ENCODE data around the gene TMC5.
"Not testable (repeated sequence)": the region's sequence is repeated elsewhere in the genome, so short reads cannot be mapped to it uniquely, and the experiment has no call there.

Gene TMC5, protein sequence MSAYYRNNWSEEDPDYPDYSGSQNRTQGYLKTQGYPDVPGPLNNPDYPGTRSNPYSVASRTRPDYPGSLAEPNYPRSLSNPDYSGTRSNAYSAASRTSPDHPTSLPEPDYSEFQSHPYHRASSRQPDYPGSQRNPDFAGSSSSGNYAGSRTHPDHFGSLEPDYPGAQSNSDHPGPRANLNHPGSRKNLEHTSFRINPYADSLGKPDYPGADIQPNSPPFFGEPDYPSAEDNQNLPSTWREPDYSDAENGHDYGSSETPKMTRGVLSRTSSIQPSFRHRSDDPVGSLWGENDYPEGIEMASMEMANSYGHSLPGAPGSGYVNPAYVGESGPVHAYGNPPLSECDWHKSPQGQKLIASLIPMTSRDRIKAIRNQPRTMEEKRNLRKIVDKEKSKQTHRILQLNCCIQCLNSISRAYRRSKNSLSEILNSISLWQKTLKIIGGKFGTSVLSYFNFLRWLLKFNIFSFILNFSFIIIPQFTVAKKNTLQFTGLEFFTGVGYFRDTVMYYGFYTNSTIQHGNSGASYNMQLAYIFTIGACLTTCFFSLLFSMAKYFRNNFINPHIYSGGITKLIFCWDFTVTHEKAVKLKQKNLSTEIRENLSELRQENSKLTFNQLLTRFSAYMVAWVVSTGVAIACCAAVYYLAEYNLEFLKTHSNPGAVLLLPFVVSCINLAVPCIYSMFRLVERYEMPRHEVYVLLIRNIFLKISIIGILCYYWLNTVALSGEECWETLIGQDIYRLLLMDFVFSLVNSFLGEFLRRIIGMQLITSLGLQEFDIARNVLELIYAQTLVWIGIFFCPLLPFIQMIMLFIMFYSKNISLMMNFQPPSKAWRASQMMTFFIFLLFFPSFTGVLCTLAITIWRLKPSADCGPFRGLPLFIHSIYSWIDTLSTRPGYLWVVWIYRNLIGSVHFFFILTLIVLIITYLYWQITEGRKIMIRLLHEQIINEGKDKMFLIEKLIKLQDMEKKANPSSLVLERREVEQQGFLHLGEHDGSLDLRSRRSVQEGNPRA

DNA sequence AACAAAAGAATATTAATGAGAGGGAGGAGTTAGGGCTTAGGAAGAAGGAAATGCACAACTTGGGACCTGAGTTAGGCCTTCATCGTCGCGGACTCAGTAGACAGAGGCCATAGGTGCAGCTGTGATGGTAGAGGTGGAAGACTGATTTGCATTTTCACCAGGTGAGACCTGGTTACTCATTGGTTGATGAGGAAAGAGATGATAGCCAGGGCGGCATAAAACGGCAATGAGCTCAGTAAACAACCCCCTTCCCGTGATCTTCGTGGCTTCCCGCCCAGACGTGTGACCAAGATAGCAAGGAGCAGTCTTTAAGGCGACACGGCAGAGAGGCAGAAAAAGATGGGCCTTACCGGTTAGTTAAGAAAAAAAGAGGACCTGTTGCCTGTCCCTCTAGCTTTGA is at the start of gene TMC5:
Gene TMC5 (plus strand): TSS at position 244 of the 400 bp plus-strand sequence. CDS start 22,156 bp downstream, outside the sequence.
- DNase-seq (ENCODE audit: low read depth), result no peak

DNA sequence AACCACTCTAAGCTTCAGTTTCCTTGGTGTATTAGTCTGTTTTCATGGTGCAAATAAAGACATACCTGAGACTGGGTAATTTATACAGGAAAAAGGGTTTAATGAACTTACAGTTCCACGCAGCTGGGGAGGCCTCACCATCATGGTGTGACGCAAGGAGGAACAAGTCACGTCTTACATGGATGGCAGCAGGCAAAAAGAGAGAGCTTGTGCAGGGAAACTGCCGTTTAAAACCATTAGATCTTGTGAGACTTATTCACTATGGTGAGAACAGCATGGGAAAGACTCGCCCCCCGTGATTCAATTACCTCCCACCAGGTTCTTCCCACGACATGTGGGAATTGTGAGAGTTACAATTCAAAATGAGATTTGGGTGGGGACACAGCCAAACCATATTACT is 45.1 kb upstream of the TMC5 start:
- DNase-seq (ENCODE audit: low read depth), result not testable (repeated sequence)

DNA sequence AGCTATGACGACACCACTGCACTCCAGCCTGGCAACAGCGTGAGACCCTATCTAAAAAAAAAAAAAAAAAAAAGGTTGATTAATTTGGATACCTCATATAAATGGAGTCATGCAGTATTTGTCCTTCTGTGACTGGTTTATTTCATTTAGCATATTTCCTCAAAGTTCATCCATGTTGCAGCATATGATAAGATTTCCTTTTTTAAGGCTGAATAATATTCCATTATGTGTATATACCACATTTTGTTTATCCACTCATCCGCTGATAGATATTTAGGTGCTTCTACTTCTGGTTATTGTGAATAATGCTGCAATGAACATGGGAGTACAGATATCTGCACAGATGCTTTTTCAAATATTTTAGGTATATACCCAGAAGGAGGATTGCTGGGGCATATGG is 43.3 kb upstream of the TMC5 start:
- DNase-seq (ENCODE audit: low read depth), result no peak

DNA sequence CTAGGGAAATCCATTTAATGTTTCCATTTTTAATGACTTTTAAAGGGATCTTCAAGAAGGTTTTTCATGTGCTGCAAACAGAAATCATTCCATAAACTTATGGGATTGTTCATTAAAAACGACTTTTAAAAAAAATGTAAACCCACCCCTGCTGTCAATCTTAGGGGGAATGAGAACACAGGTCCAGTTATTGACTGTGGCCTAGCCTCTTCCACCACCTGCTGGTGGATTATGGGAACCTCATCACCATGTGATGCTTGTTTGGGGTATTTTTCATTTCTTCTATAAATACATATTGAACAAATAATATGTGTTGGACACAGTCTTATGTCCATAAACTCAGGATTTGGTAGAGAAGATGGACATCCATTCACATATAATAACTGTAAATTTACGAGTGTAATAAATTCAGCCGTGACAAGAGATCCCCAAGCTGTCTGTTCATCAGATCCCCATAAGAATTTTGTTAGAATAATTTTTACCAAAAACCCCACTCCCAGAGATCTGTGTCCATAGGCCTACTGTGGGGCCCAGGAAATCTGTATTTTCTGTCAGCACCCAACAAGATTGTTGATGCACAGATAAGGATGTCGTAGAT is 42.0 kb upstream of the TMC5 start:
- DNase-seq (ENCODE audit: low read depth), result peak; percentile 52

DNA sequence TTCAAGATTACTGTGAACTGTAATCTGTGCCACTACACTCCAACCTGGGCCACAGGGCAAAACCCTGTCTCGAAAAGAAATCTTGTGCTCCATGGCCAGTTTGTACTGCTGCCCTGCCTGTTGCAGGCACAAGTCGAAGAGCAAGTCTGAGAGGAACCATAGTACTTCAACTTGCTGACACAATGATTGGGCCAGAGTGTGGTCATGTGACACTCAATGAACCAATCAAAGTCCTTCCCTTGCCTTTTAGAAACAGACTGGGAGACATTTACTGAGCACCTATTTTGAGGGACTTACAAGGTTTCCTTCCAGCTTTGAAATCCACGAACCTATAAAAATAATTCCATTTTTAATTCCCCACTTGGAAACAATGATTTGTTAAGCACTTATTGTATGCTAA is 39.8 kb upstream of the TMC5 start:
- DNase-seq (ENCODE audit: low read depth), result peak; percentile 5

DNA sequence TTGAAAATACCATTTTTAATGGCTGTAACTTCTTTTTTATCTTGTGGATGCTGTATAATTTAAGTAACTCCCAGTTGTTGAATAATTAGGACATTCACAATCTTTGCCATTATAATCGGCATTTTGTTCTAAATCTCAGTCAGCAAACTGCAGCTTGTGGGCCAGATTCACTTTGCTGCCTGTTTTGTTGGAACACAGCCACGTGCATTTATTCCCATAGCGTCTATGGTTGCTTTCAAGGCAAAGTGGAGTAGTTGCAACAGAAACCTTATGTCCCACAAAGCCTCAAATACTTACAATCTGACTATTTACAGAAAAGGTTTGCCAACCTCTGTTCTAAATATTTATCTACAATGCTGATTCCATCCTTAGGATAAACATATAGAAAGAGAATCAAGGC is 39.2 kb upstream of the TMC5 start:
- no peak for DNase-seq (ENCODE audit: low read depth)

DNA sequence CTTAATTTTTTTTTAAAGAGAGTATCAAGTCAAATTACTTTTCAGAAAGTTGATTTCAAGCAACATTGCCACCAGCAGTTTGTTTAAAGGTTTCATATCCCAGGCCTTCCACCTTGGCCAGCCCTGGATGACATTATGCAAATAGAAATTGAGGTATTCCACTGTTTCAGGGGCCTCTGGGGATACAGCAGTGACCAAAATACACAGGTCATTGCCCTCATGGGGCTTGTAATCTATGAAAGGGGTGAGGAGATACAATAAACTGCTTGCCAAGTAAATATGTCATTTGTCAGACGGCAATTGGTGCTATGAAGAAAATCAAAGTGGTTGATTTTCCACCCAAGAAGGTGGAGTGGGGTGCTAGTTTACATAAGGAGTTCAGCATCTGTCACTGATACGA is 37.8 kb upstream of the TMC5 start:
- no peak for DNase-seq (ENCODE audit: low read depth)

DNA sequence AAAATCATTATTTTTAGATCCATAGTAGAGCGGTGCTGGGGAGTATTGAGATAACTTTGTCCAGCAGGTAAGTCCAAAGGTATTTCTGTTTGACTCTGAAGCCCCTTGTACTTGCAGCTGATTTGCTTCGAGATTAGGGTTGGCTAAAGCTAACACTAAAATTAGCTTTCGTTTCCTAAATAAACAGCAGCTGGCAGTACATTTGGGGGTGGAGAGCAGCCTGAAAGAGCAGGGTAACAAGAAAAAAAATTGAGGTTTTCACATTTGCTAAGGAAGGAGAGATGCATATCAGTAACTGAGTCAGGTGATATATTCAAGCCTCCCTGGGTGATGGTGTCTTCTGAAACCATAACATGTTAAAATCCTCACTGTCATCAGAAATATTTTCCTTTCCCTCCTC is 37.4 kb upstream of the TMC5 start:
- no peak for DNase-seq (ENCODE audit: low read depth)

DNA sequence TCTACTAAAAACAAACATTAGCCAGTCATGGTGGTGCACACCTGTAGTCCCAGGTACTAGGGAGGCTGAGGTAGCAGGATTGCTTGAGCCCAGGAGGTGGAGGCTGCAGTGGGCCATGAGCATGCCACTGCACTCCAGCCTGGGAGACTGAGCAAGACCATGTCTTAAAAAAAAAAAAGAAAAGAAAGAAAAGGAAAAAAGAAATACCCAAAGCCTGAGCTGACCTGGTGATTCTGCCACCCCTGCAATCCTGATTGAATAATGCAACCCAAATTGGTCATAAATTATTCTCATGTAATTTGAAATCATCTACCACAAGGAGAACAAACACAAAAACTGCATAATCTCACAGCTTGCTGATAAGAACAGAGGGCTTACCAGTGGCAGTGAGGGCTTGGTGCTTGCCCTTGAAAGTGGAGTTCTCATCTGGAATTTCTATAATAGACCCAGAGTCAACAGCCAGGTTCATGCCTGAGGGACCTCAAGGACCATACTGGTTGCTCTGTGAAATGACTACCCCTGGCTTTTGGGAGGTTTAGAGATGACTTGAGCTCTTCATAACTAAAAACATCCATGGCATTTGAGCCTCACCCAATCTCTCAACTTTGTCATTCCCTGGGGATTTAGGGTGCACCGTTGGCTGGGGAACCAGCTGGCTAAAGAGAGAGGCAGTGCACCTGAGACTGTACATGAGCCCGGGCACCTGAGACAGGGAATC is 35.4 kb upstream of the TMC5 start:
- DNase-seq (ENCODE audit: low read depth), result no peak

DNA sequence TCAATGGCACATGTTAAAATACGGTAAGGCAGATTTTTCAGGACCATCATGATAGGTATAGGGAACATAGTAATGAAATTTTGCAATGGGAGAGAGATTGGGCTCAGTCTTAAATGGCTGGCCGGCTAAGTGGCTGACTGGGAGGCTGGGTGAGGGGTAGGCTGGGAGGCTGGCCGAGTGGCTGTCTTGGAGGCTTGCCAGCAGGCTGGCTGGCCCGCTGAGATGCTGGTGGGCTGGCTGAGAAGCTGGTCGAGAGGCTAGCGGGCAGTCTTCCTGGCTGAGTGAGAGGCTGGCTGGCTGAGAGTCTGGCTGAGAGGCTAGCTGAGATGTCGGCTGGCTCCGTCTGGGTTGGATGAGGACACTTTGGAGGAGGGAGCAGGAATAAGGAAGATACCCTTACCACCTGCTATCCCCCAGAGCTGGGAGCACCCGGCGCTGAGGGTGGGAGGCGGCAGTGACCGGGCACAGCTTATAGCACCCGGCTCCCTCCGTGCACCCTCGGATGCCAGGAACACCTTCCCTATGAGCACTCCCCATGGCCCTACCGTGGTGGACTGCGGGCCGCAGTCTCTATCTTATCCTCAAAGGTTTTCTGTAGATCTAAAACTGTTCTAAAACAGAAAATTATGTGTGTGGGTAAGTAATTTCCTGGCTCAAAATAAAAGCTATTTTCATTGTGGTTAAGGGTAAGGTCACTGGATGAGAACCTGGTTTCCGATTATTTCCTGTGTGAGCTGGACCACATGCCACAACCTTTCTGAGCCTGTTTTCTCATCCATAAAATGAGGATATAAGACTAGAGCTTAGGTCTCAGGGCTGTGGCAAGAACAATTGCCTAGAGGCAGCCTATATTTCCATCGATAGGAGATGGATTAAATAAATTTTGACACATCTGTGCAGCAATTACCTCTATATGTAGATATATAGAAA is 34.5 kb upstream of the TMC5 start:
- no peak for DNase-seq (ENCODE audit: low read depth)

DNA sequence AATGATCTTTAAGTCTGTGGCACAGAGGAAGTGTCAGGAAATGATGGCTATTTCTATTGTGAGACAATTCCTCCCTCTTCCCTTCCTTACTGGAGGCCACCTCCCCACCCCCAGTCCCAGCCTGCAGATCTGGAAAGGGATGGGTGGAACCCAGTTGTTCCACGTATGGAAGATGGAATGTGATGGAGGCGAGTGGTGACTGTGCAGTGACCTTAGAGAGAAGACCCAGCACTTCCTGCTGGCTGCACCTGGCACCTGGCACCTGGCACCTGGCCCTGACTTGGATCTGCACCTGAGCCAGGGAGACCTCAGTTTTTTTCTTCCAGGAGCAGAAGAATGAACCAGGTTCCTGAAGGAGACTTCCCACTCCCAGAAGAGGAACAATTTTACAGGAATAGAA is 33.0 kb upstream of the TMC5 start:
- no peak for DNase-seq (ENCODE audit: low read depth)

DNA sequence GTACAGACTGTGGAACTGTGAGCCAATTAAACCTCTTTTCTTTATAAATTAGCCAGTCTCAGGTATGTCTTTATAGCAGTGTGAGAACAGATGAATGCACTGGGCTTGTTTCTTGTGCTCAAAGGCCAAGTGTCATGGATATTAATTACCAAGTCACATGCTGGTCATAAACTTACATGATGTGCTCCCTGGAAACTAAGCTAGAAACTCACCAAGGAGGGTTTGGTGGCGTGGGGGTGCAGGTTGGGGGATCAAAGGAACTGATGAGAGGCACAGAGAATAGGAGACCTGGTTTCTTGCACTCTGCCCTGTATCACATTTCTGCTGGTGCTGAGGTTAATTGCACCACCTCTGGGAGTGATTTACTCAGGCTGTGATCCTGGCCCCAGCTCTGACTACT is 31.2 kb upstream of the TMC5 start:
- DNase-seq (ENCODE audit: low read depth), result no peak

DNA sequence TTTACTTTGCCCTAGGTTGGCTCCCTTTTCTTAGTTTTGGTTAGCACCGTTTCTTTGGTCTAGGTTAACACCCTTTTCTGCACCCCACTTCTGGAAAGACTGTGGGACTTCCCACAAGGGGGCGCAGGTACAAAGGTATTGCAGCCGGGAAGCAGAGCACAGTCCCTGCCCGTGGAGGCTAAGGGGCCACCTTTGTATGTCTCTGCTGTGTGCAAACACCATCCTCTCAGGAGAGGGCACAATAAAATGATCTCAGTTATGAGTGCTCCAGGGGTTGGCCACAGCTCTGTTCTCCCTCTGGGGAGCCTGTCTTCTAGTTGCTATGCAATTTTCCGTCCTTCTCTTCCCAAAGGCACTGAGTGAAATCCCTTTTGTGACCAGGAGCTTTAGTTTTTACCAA is 28.4 kb upstream of the TMC5 start:
- peak; percentile 7 for DNase-seq (ENCODE audit: low read depth)

DNA sequence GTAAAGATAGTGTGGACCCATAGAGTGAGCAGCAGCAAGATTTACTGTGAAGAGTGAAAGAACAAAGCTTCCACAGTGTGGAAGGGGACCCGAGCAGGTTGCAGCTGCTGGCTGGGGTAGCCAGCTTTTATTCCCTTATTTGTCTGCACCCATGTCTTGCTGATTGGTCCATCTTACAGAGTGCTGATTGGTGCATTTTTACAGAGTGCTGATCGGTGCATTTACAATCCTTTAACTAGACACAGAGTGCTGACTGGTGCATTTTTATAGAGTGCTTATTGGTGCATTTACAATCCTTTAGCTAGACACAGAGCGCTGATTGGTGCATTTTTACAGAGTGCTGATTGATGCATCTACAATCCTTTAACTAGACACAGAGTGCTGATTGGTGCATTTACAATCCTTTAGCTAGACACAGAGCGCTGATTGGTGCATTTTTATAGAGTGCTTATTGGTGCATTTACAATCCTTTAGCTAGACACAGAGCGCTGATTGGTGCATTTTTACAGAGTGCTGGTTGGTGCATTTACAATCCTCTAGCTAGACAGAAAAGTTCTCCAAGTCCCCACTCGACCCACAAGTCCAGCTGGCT is 26.4 kb upstream of the TMC5 start:
- DNase-seq (ENCODE audit: low read depth), result not testable (repeated sequence)

DNA sequence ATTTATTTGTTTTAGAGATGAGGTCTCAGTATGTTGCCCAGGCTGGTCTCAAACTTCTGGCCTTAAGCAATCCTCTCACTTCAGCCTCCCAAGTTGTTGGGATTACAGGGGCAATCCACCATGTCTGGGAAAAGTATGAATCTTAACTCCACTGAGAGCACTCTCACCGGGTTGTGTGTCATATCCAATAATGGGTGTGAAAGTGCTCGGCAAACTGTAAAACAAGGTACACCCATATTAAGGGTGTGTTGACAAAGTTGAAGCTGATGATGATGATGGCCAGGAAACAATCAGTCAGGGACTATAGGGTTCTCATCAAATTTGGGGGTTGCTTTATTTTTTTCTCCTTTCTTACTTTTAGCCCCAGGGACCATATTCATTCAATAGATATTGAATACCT is 25.3 kb upstream of the TMC5 start:
- DNase-seq (ENCODE audit: low read depth), result no peak

DNA sequence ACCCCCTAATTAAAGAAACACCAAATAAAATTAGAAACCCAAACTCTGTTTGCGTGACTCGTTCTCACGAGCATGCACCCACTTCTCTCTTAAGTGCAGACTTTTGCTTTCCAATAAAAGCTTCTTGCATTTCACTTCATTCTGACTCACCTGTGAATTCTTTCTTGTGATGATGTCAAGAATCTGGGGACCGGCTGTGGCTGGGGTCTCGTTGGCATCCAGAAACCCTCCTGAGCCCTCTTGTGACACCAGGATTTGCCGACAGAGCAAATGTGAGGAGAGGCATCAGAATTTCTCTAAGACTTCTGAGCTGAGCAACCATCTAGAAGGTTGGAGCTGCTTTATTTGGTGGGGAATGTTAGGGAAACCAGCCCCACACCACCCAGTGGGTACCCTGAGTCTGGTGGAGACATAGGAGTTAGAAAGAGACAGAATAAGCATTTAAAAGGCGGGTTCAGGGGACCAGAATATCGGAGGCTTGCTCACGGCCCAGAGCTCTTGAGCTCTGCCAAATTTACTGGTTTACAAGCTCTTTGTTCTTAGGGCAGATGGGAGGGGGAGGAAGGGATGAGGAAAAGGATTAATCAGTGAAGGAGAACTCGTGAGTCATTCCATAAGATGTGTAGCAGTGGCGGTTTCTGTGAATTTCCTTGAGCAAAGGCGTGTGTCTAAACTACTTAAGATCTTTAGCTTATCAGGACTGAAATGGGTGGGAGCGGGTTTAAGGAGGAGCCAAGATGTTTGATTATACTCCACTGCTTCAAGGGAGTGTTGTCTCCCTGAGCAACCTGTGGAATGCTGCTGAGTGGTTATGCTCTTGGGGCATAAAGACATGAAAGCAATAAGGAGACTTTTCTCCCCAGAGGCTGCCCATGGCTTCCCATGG is 24.2 kb upstream of the TMC5 start:
- DNase-seq (ENCODE audit: low read depth), result peak; percentile 25

DNA sequence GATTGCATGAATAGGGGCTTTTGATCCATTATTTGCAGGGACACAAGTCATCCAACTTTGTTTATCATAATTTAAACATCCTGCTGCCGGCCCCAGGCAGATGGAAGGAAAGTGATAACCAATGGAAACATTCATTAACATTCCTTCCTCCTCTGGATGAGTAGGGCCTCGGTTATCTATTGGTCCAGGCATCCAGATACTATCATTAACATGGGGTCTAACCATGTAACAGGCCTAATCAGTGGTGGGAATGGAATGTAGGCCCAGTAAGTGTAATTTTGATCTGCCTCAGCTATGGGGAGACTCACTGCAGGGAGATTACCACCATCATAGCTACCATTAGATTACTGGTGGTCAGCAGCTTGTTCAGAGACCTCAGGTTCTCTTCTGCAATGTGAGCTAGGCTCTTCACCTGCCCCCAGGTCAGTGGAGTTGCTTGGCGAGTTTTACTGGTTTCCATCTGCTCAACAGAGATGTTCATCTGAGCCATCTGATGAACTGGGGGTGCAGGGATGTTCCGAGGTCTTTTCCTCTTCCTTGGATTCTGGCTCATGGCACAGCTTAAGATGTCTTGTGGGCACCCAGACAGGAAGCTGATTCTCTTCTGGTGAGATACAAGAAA is 21.9 kb upstream of the TMC5 start:
- not testable (repeated sequence) for DNase-seq (ENCODE audit: low read depth)

DNA sequence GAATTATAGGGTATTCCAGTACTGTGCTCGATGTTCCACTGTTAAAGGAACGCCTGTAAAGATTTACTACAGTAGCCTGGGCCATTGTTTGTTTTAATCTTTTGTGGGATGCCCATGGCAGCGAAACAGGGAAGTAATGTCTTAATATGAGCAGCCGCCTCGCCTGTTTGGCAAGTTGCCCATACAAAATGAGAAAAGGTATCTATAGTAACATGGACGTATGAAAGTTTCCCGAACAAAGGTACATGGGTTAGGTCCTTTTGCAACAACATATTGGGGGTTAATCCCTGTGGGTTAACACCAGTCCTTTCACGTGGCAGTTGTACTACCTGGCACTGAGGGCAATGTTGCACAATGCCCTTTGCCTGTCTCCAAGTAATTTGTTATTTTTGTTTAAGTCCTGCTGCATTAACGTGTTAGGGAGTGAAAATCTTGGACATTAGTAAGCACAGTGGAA is 21.1 kb upstream of the TMC5 start:
- DNase-seq (ENCODE audit: low read depth), result no peak

DNA sequence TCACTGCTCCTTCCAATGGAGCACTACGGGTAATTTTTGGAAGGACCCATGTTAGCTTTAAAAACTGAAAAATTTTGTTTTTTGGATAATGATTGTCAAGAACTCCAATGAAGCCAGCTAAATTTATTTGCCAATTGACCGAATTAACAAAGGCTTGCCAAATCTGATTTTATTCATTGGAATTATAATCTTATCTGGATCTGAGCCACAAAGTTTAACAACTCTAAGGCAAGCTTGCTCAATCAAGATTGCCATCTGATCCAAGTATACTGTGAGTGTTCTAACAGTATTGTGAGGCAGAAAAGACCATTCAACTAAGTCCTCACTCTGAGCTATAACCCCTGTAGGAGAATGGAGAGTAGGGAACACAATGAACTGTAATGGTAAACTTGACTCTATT is 20.3 kb upstream of the TMC5 start:
- DNase-seq (ENCODE audit: low read depth), result not testable (repeated sequence)
